Tibial nerve (tissue), 4 donors: Measurements from ENCODE around the gene FGF14. TPM values are rescaled to one million over a fixed set of nuclear protein-coding genes. Genes with fewer than 3 reads are reported as not detected.

Source experiments
- DNase-seq, 2 donors: peaks; one replicate each; pipeline ENCODE4 v3.0.0-alpha.2; 2019; ENCODE audit warnings: low spot score in 2 of 2
- H3K27ac ChIP-seq, 4 donors: fragments of 200-600 bp; sonication (generic) in 3 of 4; one replicate each; pipeline ENCODE4 v1.5.1; 2017 to 2019; ENCODE audit warnings: mild to moderate bottlenecking in 1 of 4
- H3K27me3 ChIP-seq, 2 donors: fragments of 200-600 bp; sonication (generic) in 1 of 2; one replicate each; pipeline versions ENCODE4 v1.5.1 to v1.6.0; 2017 to 2019
- H3K36me3 ChIP-seq, 3 donors: fragments of 200-600 bp; sonication (generic); one replicate each; pipeline ENCODE4 v1.5.1; 2018 to 2019
- H3K4me1 ChIP-seq, 4 donors: fragments of 200-600 bp; sonication (generic) in 3 of 4; one replicate each; pipeline ENCODE4 v1.5.1; 2017 to 2019
- H3K4me3 ChIP-seq, 4 donors: fragments of 200-600 bp; sonication (generic) in 3 of 4; one replicate each; pipeline ENCODE4 v1.5.1; 2017 to 2019; ENCODE audit warnings: mild to moderate bottlenecking in 1 of 4, moderate library complexity in 1 of 4
- H3K9me3 ChIP-seq, 4 donors: fragments of 200-600 bp; sonication (generic) in 3 of 4; one replicate each; pipeline ENCODE4 v1.5.1; 2017 to 2019
- EP300 ChIP-seq, 2 donors: sonication (generic); formaldehyde crosslinking; IDR thresholded peaks; one replicate each; pipeline ENCODE4 v1.6.1; 2017; ENCODE audit warnings: antibody characterized with exemption in 2 of 2, mild to moderate bottlenecking in 1 of 2
- POLR2A ChIP-seq, 2 donors: fragments of 450-650 bp; IDR thresholded peaks; one replicate each; pipeline ENCODE4 v1.6.1; 2017; ENCODE audit warnings: antibody characterized with exemption in 2 of 2, mild to moderate bottlenecking in 2 of 2, moderate library complexity in 2 of 2
- WGBS, 2 donors: methylation state at CpG; one replicate each; pipeline ENCODE4 v1.1.5; 2018; 5-methylcytosine and 5-hydroxymethylcytosine counted together
- total RNA-seq, 4 donors: library from RNA; depleted of rRNA; stranded (reverse); fragments of >200 nt; gene quantifications; one replicate each; pipeline ENCODE4 v1.1.0, GENCODE V29; 2016
- TF ChIP-seq, protein P1 (sequence below), 5 experiments: fragments of 200-600 bp in 3 of 5; fragments of 450-650 bp in 2 of 5; sonication (generic) in 3 of 5; IDR thresholded peaks; one replicate each; pipeline ENCODE4 v1.5.1; 2016 to 2019; ENCODE audit warnings: antibody characterized with exemption in 5 of 5, mild to moderate bottlenecking in 3 of 5, moderate library complexity in 2 of 5

Gene FGF14
- total RNA-seq, 4 donors from 2014 or later: 0.20 to 2.1 (median 0.21) TPM; not detected in 1

DNA sequence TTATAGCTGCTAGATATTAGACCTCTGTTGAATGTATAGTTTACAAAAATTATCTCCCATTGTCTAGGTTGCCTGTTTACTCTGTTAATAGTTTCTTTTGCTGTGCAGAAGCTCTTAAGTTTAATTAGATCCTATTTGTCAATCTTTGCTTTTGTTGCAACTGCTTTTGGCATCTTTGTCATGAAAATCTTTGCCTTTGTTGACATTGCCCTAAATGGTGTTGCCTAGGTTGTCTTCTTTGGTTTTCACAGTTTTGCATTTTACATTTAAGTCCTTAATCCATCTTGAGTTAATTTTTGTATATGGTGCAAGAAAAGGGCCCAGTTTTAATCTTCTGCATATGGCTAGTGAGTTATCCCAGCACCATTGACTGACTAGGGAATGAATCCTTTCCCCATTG, 618.3 kb downstream of the FGF14 start:
- Histone ChIP-seq H3K27ac (no peak overlapping the region), H3K36me3 (no peaks in the 10 kb centered on the region), H3K4me3 (no peak overlapping the region), H3K27me3 (no peaks in the 10 kb centered on the region), H3K4me1 (no peaks in the 10 kb centered on the region), H3K9me3 (no peaks in the 10 kb centered on the region)
- TF ChIP-seq POLR2A (IDR thresholded peaks at IDR 0.05) (no peak), EP300 (IDR thresholded peaks at IDR 0.05) (no peak)
- no peak for DNase-seq

- Histone ChIP-seq H3K27me3 (no peaks in the 10 kb centered on the region), H3K9me3 (no peaks in the 10 kb centered on the region), H3K27ac (no peak overlapping the region), H3K4me1 (no peaks in the 10 kb centered on the region), H3K4me3 (no peak overlapping the region), H3K36me3 (no peaks in the 10 kb centered on the region)
- DNase-seq: no peak
- TF ChIP-seq POLR2A (IDR thresholded peaks at IDR 0.05) (no peak), EP300 (IDR thresholded peaks at IDR 0.05) (no peak)
- TF ChIP-seq, protein P1, sequence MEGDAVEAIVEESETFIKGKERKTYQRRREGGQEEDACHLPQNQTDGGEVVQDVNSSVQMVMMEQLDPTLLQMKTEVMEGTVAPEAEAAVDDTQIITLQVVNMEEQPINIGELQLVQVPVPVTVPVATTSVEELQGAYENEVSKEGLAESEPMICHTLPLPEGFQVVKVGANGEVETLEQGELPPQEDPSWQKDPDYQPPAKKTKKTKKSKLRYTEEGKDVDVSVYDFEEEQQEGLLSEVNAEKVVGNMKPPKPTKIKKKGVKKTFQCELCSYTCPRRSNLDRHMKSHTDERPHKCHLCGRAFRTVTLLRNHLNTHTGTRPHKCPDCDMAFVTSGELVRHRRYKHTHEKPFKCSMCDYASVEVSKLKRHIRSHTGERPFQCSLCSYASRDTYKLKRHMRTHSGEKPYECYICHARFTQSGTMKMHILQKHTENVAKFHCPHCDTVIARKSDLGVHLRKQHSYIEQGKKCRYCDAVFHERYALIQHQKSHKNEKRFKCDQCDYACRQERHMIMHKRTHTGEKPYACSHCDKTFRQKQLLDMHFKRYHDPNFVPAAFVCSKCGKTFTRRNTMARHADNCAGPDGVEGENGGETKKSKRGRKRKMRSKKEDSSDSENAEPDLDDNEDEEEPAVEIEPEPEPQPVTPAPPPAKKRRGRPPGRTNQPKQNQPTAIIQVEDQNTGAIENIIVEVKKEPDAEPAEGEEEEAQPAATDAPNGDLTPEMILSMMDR (IDR thresholded peaks at IDR 0.05): no peak
Measured at GRCh38 chr13:101780211-101780610, 621.6 kb downstream of the FGF14 start.

DNA sequence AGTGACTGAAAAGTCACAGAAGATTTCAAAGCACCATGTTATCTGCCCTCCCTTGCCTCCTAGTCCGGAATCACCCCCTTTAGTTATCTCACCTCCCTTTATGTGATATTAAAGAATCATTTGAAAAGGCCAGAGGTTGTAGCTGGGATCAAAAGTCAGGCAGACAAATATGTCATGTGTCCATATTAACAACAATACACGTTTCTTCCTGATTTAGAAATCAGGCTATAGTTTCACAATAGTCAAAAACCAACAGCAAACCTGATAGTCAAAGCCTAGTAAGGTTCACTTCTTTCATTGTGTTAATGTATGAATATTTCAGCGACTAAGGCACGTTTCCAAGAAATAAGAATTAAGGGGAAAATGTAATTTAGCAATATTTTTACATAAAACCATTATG, 622.7 kb downstream of the FGF14 start:
- WGBS, 2 donors: 67 to 69% methylated on average over 4 of the region's 4 CpGs
- H3K36me3 ChIP-seq: no peaks in the 10 kb centered on the region
- TF ChIP-seq, protein P1 (IDR thresholded peaks at IDR 0.05): no peak
- TF ChIP-seq POLR2A (IDR thresholded peaks at IDR 0.05) (no peak), EP300 (IDR thresholded peaks at IDR 0.05) (no peak)

GRCh38 chr13:101775267-101775666, 626.6 kb downstream of the FGF14 start:
- Histone ChIP-seq H3K9me3 (no peaks in the 10 kb centered on the region), H3K4me3 (no peak overlapping the region), H3K27ac (no peak overlapping the region), H3K27me3 (no peaks in the 10 kb centered on the region), H3K4me1 (no peaks in the 10 kb centered on the region), H3K36me3 (no peaks in the 10 kb centered on the region)
- DNase-seq: no peak
- WGBS, 2 donors: 61 to 68% methylated on average over 1 of the region's 1 CpG
- TF ChIP-seq, protein P1 (IDR thresholded peaks at IDR 0.05): no peak
- TF ChIP-seq POLR2A (IDR thresholded peaks at IDR 0.05) (no peak), EP300 (IDR thresholded peaks at IDR 0.05) (no peak)

More for the DNA sequence above, 622.7 kb downstream of the FGF14 start:
- no peak for DNase-seq
- Histone ChIP-seq H3K27ac (no peak overlapping the region), H3K4me1 (no peaks in the 10 kb centered on the region), H3K27me3 (no peaks in the 10 kb centered on the region), H3K9me3 (no peaks in the 10 kb centered on the region), H3K4me3 (no peak overlapping the region)

- DNase-seq: no peak
- TF ChIP-seq, protein P1 (IDR thresholded peaks at IDR 0.05): no peak
- TF ChIP-seq POLR2A (IDR thresholded peaks at IDR 0.05): no peak
- TF ChIP-seq EP300 (IDR thresholded peaks at IDR 0.05): no peak
- WGBS, 2 donors: 87 to 94% methylated on average over 4 of the region's 4 CpGs
Measured at GRCh38 chr13:101774393-101774792, 627.5 kb downstream of the FGF14 start.

GRCh38 chr13:101773062-101773461, 628.8 kb downstream of the FGF14 start:
- H3K4me1 ChIP-seq: no peaks in the 10 kb centered on the region
- H3K36me3 ChIP-seq: no peaks in the 10 kb centered on the region
- H3K9me3 ChIP-seq: no peaks in the 10 kb centered on the region
- no peak overlapping the region for H3K27ac ChIP-seq
- no peaks in the 10 kb centered on the region for H3K27me3 ChIP-seq
- no peak for DNase-seq
- WGBS, 2 donors: 73 to 80% methylated on average over 2 of the region's 2 CpGs
- H3K4me3 ChIP-seq: no peak overlapping the region
- TF ChIP-seq POLR2A (IDR thresholded peaks at IDR 0.05) (no peak), EP300 (IDR thresholded peaks at IDR 0.05) (no peak)
- TF ChIP-seq, protein P1 (IDR thresholded peaks at IDR 0.05): no peak

More at GRCh38 chr13:101774393-101774792, 627.5 kb downstream of the FGF14 start:
- Histone ChIP-seq H3K4me3 (no peak overlapping the region), H3K9me3 (no peaks in the 10 kb centered on the region), H3K36me3 (no peaks in the 10 kb centered on the region), H3K27me3 (no peaks in the 10 kb centered on the region), H3K4me1 (no peaks in the 10 kb centered on the region), H3K27ac (no peak overlapping the region)
